Gastrocnemius medialis (tissue), 4 donors: Measurements from ENCODE around the gene ANKRD23.

ENCODE experiments used
- CTCF ChIP-seq, 5 experiments: fragments of 450-650 bp in 3 of 5; fragments of 200-600 bp in 2 of 5; sonication (generic) in 2 of 5; IDR thresholded peaks in 4 of 5; conservative IDR thresholded peaks in 1 of 5; 1 replicate in 4 of 5; 2 replicates in 1 of 5; pipeline ENCODE4 v1.5.1; 2016 to 2019; ENCODE audit warnings: antibody characterized with exemption in 5 of 5, mild to moderate bottlenecking in 3 of 5, moderate library complexity in 3 of 5
- POLR2A ChIP-seq, 2 donors: fragments of 450-650 bp; IDR thresholded peaks; one replicate each; pipeline ENCODE4 v1.6.1; 2017; ENCODE audit warnings: antibody characterized with exemption in 2 of 2, mild to moderate bottlenecking in 2 of 2, moderate library complexity in 2 of 2

GRCh38 chr2:96789245-96789617, 54.6 kb downstream of the ANKRD23 start:
- no peak for TF ChIP-seq CTCF (IDR thresholded peaks at IDR 0.05 in 4 of 5, conservative IDR thresholded peaks at IDR 0.05 in 1 of 5)
- TF ChIP-seq POLR2A (IDR thresholded peaks at IDR 0.05) = no peak
